ENCODE measurements around the gene CORO6.

DNA sequence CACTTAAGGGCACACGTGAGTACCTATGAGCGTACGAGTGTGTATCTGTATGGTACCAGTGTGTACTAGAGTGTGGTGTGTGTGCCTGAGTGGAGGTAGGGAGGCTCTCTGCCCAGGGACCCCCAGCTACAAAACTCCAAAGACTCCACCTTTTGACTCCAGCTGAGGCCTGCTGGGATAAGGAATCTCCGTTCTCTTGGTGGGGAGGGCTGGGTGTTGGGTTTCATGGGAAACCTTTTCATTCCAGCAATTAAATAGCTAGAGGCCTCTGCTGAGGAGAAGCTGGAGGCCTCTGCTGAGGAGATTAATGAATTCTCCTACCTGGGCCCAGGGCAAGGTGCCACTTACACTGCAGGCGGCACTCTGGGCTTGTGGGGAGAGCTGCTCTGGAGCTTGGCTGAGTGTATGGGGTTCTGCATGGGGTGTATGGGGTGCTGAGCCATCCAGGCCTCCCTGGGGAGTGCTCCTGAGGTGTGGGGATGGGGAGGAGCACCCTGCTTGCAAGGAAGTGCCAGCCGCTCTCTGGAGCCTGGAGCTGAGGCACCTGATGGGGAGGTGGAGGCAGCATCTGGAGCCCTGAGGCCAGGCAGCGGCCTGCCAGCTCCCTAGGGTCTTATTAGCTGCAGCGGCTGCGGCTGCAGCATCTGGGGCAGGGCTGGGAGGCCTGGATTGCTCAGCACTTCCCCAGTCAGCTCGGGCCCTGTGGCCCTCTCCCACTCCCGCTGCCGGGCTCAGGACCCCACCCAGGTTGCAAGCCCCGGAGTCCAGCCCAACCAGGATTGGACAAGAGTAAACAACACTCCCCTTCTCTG, 25.1 kb downstream of the CORO6 start:
- TF ChIP-seq, protein P1, sequence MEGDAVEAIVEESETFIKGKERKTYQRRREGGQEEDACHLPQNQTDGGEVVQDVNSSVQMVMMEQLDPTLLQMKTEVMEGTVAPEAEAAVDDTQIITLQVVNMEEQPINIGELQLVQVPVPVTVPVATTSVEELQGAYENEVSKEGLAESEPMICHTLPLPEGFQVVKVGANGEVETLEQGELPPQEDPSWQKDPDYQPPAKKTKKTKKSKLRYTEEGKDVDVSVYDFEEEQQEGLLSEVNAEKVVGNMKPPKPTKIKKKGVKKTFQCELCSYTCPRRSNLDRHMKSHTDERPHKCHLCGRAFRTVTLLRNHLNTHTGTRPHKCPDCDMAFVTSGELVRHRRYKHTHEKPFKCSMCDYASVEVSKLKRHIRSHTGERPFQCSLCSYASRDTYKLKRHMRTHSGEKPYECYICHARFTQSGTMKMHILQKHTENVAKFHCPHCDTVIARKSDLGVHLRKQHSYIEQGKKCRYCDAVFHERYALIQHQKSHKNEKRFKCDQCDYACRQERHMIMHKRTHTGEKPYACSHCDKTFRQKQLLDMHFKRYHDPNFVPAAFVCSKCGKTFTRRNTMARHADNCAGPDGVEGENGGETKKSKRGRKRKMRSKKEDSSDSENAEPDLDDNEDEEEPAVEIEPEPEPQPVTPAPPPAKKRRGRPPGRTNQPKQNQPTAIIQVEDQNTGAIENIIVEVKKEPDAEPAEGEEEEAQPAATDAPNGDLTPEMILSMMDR (conservative IDR thresholded peaks at IDR 0.05; ENCODE audit: low read depth in 2 of 2): no peak
- TF ChIP-seq, protein P2, sequence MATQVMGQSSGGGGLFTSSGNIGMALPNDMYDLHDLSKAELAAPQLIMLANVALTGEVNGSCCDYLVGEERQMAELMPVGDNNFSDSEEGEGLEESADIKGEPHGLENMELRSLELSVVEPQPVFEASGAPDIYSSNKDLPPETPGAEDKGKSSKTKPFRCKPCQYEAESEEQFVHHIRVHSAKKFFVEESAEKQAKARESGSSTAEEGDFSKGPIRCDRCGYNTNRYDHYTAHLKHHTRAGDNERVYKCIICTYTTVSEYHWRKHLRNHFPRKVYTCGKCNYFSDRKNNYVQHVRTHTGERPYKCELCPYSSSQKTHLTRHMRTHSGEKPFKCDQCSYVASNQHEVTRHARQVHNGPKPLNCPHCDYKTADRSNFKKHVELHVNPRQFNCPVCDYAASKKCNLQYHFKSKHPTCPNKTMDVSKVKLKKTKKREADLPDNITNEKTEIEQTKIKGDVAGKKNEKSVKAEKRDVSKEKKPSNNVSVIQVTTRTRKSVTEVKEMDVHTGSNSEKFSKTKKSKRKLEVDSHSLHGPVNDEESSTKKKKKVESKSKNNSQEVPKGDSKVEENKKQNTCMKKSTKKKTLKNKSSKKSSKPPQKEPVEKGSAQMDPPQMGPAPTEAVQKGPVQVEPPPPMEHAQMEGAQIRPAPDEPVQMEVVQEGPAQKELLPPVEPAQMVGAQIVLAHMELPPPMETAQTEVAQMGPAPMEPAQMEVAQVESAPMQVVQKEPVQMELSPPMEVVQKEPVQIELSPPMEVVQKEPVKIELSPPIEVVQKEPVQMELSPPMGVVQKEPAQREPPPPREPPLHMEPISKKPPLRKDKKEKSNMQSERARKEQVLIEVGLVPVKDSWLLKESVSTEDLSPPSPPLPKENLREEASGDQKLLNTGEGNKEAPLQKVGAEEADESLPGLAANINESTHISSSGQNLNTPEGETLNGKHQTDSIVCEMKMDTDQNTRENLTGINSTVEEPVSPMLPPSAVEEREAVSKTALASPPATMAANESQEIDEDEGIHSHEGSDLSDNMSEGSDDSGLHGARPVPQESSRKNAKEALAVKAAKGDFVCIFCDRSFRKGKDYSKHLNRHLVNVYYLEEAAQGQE (IDR thresholded peaks at IDR 0.05; ENCODE audit: unreplicated experiment): no peak
- TF ChIP-seq EZH2 (IDR thresholded peaks at IDR 0.05; ENCODE audit: low read depth, unreplicated experiment) (no peak), EZH2phosphoT487 (IDR thresholded peaks at IDR 0.05; ENCODE audit: unreplicated experiment) (no peak), POLR2AphosphoS5 (IDR thresholded peaks at IDR 0.05; ENCODE audit: low read depth) (no peak), CREB1 (CRISPR knock-in tag; IDR thresholded peaks at IDR 0.05; ENCODE audit: low read depth) (no peak), ZNF114 (CRISPR knock-in tag; IDR thresholded peaks at IDR 0.05) (no peak)
- TF ChIP-seq, protein P3, sequence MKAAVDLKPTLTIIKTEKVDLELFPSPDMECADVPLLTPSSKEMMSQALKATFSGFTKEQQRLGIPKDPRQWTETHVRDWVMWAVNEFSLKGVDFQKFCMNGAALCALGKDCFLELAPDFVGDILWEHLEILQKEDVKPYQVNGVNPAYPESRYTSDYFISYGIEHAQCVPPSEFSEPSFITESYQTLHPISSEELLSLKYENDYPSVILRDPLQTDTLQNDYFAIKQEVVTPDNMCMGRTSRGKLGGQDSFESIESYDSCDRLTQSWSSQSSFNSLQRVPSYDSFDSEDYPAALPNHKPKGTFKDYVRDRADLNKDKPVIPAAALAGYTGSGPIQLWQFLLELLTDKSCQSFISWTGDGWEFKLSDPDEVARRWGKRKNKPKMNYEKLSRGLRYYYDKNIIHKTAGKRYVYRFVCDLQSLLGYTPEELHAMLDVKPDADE (IDR thresholded peaks at IDR 0.05): no peak
